Stimulated activated CD4-positive, alpha-beta T cell treated with anti-CD3 and anti-CD28 coated beads, Interleukin-4, amount 100 ng/mL, for 24 hours (primary cell): ENCODE data around the gene PRR19.

Source experiments
- DNase-seq: peaks from one replicate; pipeline ENCODE4 v3.0.0-alpha.2; 2020

PRR19 gene

GRCh38 chr19:42353341-42354015 is 51.5 kb downstream of the PRR19 start:
- no peak for DNase-seq

- no peak for DNase-seq
Measured at GRCh38 chr19:42355896-42356295, 54.0 kb downstream of the PRR19 start.

- no peak for DNase-seq
Measured at GRCh38 chr19:42356686-42357085, 54.8 kb downstream of the PRR19 start.

GRCh38 chr19:42357290-42357689 is 55.4 kb downstream of the PRR19 start:
- DNase-seq, result no peak
